Prostate gland (tissue), 2 donors: ENCODE measurements around the gene EGLN3. TPM values are rescaled to one million over a fixed set of nuclear protein-coding genes. Genes with fewer than 3 reads are reported as not detected.

Source experiments
- DNase-seq: peaks from one replicate; pipeline ENCODE4 v3.0.0-alpha.2; 2019; ENCODE audit warnings: low spot score
- H3K27ac ChIP-seq, 2 donors: fragments of 200-600 bp; sonication (generic); 2 replicates each; pipeline ENCODE4 v1.5.1; 2017 to 2019
- H3K27me3 ChIP-seq: fragments of 200-600 bp; sonication (generic); replicated peaks from 2 replicates; pipeline ENCODE4 v1.5.1; 2019; ENCODE audit not compliant: insufficient read depth
- H3K36me3 ChIP-seq, 2 donors: fragments of 200-600 bp; sonication (generic); 1 replicate in 1 of 2; 2 replicates in 1 of 2; pipeline versions ENCODE4 v1.5.1 to v1.8.1; 2017 to 2019
- H3K4me1 ChIP-seq: fragments of 200-600 bp; sonication (generic); replicated peaks from 2 replicates; pipeline ENCODE4 v1.5.1; 2019
- H3K4me3 ChIP-seq, 2 donors: fragments of 200-600 bp; sonication (generic); 2 replicates each; pipeline ENCODE4 v1.5.1; 2017 to 2019
- H3K9me3 ChIP-seq: fragments of 200-600 bp; sonication (generic); 2 replicates; pipeline ENCODE4 v1.5.1; 2017
- POLR2A ChIP-seq: fragments of 450-650 bp; IDR thresholded peaks from one replicate; pipeline ENCODE4 v1.6.1; 2016; ENCODE audit warnings: antibody characterized with exemption, mild to moderate bottlenecking
- POLR2AphosphoS5 ChIP-seq: sonication (generic); formaldehyde crosslinking; IDR thresholded peaks from one replicate; pipeline ENCODE4 v1.6.1; 2017; ENCODE audit warnings: antibody characterized with exemption
- WGBS: methylation state at CpG from one replicate; pipeline ENCODE4 v1.1.5; 2018; 5-methylcytosine and 5-hydroxymethylcytosine counted together
- intact Hi-C: fragments of 100-400 bp; cut with DNase I; formaldehyde crosslinking; loops from one replicate; pipeline ENCODE4 v1.14.2; 2022
- total RNA-seq, 2 donors: library from RNA; depleted of rRNA; stranded (reverse); fragments of >200 nt; gene quantifications; one replicate each; pipeline ENCODE4 v1.1.0, GENCODE V29; 2016
- TF ChIP-seq, protein P1 (sequence below), 4 experiments: fragments of 200-600 bp in 2 of 4; fragments of 450-650 bp in 2 of 4; sonication (generic) in 2 of 4; IDR thresholded peaks; 1 replicate in 3 of 4; 2 replicates in 1 of 4; pipeline ENCODE4 v1.5.1; 2016 to 2019; ENCODE audit warnings: antibody characterized with exemption in 4 of 4, mild to moderate bottlenecking in 2 of 4, moderate library complexity in 2 of 4

EGLN3 gene
- total RNA-seq, 2 donors from 2014 or later: 6.1 to 6.8 TPM

DNA sequence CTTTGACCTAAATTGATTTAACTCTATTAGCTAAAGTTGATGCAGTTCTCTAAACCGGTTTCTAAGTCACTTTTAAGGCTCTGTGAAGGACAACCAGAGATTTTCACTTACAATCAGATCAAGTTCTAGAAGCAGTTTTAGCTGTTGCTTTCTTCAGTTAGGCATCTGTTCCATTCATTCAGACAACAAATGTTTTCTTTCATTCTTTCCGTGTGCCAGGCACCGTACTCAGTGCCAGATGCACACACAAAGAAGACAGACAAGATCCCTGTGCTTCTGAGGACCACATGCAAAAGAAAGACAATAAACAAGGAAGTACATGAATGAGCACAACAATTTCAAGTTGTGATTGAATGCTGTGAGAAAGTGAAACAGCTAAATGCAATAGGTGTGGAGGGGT lies 11.1 kb upstream of the EGLN3 start:
- intact Hi-C loops: no loop called here
- Histone ChIP-seq H3K4me3 (no peak overlapping the region), H3K4me1 (no peaks in the 10 kb centered on the region), H3K27ac (no peak overlapping the region), H3K27me3 (no peaks in the 10 kb centered on the region), H3K9me3 (no peaks in the 10 kb centered on the region), H3K36me3 (no peaks in the 10 kb centered on the region)
- no peak for DNase-seq
- 27% methylated on average over 3 of the region's 3 CpGs for WGBS
- TF ChIP-seq POLR2AphosphoS5 (no peak), POLR2A (no peak)
- TF ChIP-seq, protein P1, sequence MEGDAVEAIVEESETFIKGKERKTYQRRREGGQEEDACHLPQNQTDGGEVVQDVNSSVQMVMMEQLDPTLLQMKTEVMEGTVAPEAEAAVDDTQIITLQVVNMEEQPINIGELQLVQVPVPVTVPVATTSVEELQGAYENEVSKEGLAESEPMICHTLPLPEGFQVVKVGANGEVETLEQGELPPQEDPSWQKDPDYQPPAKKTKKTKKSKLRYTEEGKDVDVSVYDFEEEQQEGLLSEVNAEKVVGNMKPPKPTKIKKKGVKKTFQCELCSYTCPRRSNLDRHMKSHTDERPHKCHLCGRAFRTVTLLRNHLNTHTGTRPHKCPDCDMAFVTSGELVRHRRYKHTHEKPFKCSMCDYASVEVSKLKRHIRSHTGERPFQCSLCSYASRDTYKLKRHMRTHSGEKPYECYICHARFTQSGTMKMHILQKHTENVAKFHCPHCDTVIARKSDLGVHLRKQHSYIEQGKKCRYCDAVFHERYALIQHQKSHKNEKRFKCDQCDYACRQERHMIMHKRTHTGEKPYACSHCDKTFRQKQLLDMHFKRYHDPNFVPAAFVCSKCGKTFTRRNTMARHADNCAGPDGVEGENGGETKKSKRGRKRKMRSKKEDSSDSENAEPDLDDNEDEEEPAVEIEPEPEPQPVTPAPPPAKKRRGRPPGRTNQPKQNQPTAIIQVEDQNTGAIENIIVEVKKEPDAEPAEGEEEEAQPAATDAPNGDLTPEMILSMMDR (IDR thresholded peaks at IDR 0.05): no peak

DNA sequence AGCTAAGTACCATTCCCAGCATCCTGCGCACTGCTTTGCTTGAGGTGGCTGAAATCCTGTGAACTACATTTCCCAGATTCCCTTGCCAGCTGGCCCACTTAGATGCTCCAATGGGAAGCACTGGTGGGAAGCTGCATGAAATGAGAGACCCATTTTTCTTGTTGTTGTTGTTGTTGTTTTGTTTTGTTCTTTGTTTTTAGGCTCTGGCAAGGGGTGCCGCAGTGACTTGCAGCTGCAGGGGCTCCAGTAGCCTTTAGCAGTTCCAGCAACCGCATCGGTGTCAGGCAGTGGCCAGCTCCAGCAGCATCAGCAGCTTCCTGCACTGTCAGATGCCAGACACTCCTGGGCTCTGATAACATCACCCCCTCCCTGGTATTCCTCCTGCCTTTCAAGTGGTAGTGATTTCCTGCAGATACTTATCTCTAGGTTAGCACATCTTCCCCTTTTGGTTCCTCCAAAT lies 8.8 kb upstream of the EGLN3 start:
- no peak for DNase-seq
- Histone ChIP-seq H3K27me3 (no peaks in the 10 kb centered on the region), H3K27ac (no peak overlapping the region), H3K4me1 (no peaks in the 10 kb centered on the region), H3K36me3 (no peaks in the 10 kb centered on the region), H3K4me3 (no peak overlapping the region), H3K9me3 (no peaks in the 10 kb centered on the region)
- intact Hi-C loops: loop anchor here (10.0 kb wide), 1 partner anchor 135 kb away; no protein-coding TSS in a partner anchor
- TF ChIP-seq POLR2AphosphoS5 (no peak), POLR2A (no peak)
- TF ChIP-seq, protein P1 (IDR thresholded peaks at IDR 0.05): no peak
- 61% methylated on average over 4 of the region's 4 CpGs for WGBS

DNA sequence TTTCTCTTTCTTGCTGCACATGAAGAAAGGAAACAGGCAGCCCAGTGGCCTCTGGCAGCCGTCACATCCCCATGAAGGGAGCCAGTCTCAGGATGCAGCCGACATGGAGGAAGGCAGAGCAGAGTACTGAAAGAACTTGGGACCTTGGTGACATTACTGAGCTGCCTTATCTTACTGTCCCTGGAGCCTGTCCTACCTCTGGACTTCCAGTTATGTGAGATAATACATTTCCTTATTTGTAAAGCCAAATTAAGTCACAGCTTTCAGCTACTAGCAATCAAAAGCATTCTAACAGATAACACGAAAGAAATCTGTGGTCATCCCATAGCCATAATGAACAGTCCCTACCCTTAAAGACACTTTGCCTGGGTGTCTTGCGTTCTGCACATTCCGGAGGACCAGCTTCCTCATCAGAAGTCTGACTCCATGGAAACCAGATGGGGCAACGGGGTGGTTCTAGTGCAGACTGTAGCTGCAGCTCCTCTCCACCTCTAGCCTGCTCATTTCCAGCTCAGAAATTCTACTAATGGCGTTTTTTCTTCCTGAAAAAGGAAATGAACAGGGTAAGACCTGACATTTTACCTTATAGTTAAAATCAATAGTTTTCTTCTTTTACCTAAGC lies 7.8 kb upstream of the EGLN3 start:
- H3K27ac ChIP-seq: no peak overlapping the region
- TF ChIP-seq POLR2A (no peak), POLR2AphosphoS5 (no peak)
- TF ChIP-seq, protein P1 (IDR thresholded peaks at IDR 0.05): no peak
- intact Hi-C loops: loop anchor here (10.0 kb wide), 1 partner anchor 136 kb away; no protein-coding TSS in a partner anchor

DNA sequence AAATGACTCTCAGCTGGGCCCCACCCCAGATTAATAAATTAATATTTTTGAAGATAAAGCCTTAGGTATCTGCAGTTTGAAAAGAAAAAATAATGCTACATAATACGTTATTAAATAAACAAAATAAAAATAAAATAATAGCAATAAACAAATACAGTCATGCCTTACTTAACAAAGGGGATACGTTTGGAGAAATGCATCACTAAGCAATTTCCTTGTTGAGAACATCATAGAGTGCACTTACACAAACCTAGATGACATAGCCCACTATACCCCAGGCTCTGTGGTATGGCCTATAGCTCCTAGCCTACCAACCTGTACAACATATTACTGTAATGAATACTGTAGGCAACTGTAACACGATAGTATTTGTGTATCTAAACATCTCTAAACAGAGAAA lies 7.1 kb upstream of the EGLN3 start:
- H3K4me1 ChIP-seq: no peaks in the 10 kb centered on the region
- H3K4me3 ChIP-seq: no peak overlapping the region
- 74% methylated on average over 3 of the region's 3 CpGs for WGBS
- no peaks in the 10 kb centered on the region for H3K27me3 ChIP-seq
- no peaks in the 10 kb centered on the region for H3K36me3 ChIP-seq
- no peak overlapping the region for H3K27ac ChIP-seq
- TF ChIP-seq POLR2AphosphoS5 (no peak), POLR2A (no peak)
- TF ChIP-seq, protein P1 (IDR thresholded peaks at IDR 0.05): no peak
- H3K9me3 ChIP-seq: no peaks in the 10 kb centered on the region
- intact Hi-C loops: loop anchor here (10.0 kb wide), 1 partner anchor 137 kb away; no protein-coding TSS in a partner anchor
- no peak for DNase-seq

More for the DNA sequence above, 7.8 kb upstream of the EGLN3 start:
- WGBS: 87% methylated on average over 7 of the region's 7 CpGs
- Histone ChIP-seq H3K27me3 (no peaks in the 10 kb centered on the region), H3K9me3 (no peaks in the 10 kb centered on the region), H3K36me3 (no peaks in the 10 kb centered on the region), H3K4me3 (no peak overlapping the region), H3K4me1 (no peaks in the 10 kb centered on the region)
- no peak for DNase-seq

DNA sequence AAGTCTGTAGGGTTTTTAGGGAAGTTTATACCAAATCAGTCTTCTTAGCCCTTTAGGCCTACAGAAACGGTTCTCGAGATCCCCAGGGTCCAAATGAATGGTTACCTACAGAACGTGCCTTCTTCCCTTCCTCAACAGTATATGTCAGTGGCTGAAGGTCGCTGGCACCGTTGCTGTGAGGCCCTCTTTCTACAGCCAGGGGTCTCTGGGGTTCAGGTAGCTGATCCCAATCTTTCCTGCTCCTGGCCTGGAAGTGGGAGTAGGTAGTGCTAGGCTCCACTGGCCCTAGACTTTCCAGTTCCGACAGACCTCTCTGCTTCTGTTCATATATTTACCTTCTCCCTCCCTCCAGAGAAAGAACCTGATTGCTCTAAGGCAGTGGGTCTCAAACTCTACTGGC lies 6.4 kb upstream of the EGLN3 start:
- H3K27ac ChIP-seq: no peak overlapping the region
- intact Hi-C loops: loop anchor here (10.0 kb wide), 1 partner anchor 138 kb away; no protein-coding TSS in a partner anchor
- no peaks in the 10 kb centered on the region for H3K27me3 ChIP-seq
- no peaks in the 10 kb centered on the region for H3K36me3 ChIP-seq
- no peak overlapping the region for H3K4me3 ChIP-seq
- no peaks in the 10 kb centered on the region for H3K4me1 ChIP-seq
- no peak for DNase-seq
- 94% methylated on average over 6 of the region's 6 CpGs for WGBS
- TF ChIP-seq POLR2A (no peak), POLR2AphosphoS5 (no peak)
- TF ChIP-seq, protein P1 (IDR thresholded peaks at IDR 0.05): no peak
- H3K9me3 ChIP-seq: no peaks in the 10 kb centered on the region
